ENCODE measurements around the gene TPD52L1.

TPD52L1 gene

GRCh38 chr6:125312478-125312877 lies 158.9 kb downstream of the TPD52L1 start:
- DNase-seq, result no peak

- DNase-seq, result no peak
Measured at GRCh38 chr6:125312950-125313349, 159.4 kb downstream of the TPD52L1 start.

Data from NCI-H2107 (cell line).